ENCODE measurements around the gene APEX1. TPM values are rescaled to one million over a fixed set of nuclear protein-coding genes. Genes with fewer than 3 reads are reported as not detected.

APEX1 gene
- total RNA-seq, 1 experiment from 2014 or later: 176 TPM

GRCh38 chr14:20418501-20418909, 36.5 kb upstream of the APEX1 start:
- H3K27ac Mint-ChIP-seq (ENCODE audit: unreplicated experiment): peak overlapping the region; percentile 85
- Histone ChIP-seq H3K27me3 (replicated peaks; ENCODE audit: control insufficient read depth, insufficient read depth, low read length) (no peaks in the 10 kb centered on the region), H3K4me3 (ENCODE audit: low read depth, low read length) (no peak overlapping the region), H3K9me3 (no peaks in the 10 kb centered on the region), H3K4me1 (peaks cover 47% of the 10 kb centered on the region), H3K36me3 (ENCODE audit: control insufficient read depth, insufficient read depth, low read length) (no peaks in the 10 kb centered on the region)
- TF ChIP-seq CTCF (IDR thresholded peaks at IDR 0.05; ENCODE audit: insufficient read depth in 1 of 2, low read depth in 1 of 2, low read length in 1 of 2, severe bottlenecking in 1 of 2, unreplicated experiment in 1 of 2): no peak
- ChIA-PET POLR2A (interaction anchor here (1.0 kb wide), 2 partner anchors 37 to 43 kb away, joined by 4 to 6 read pairs; partner anchors contain the start of genes APEX1, OSGEP and PIP4P1), CTCF (interaction anchor here (0.6 to 1.5 kb wide), 3 partner anchors 12 to 37 kb away, joined by 3 to 12 read pairs (median 3); partner anchors contain the start of gene APEX1)
- H3K36me3 Mint-ChIP-seq (ENCODE audit: insufficient read depth, unreplicated experiment): peaks cover 4% of the 10 kb centered on the region
- no TSS peak for BruUV-seq (replicated peaks)
- intact Hi-C loops (cut with micrococcal nuclease; ENCODE audit: unreplicated experiment): loop anchor here (1.0 to 10.0 kb wide), 5 partner anchors 14 to 264 kb away; partner anchors contain the start of genes APEX1 and RNASE4
- H3K27me3 Mint-ChIP-seq (ENCODE audit: insufficient read depth, unreplicated experiment): no peaks in the 10 kb centered on the region
- H3K4me1 Mint-ChIP-seq (ENCODE audit: low read depth, unreplicated experiment): peaks cover 30% of the 10 kb centered on the region
- H3K4me3 Mint-ChIP-seq (ENCODE audit: unreplicated experiment): peak overlapping the region; percentile 42
- no peaks in the 10 kb centered on the region for H3K9me3 Mint-ChIP-seq (ENCODE audit: unreplicated experiment)
- peak; percentile 79 to 89 for DNase-seq

- TF ChIP-seq CTCF (IDR thresholded peaks at IDR 0.05; ENCODE audit: insufficient read depth in 1 of 2, low read depth in 1 of 2, low read length in 1 of 2, severe bottlenecking in 1 of 2, unreplicated experiment in 1 of 2): no peak
- H3K27me3 ChIP-seq (replicated peaks; ENCODE audit: control insufficient read depth, insufficient read depth, low read length): no peaks in the 10 kb centered on the region
- H3K9me3 ChIP-seq: no peaks in the 10 kb centered on the region
- POLR2A ChIA-PET: no interaction called here
- CTCF ChIA-PET: no interaction called here
- H3K4me3 ChIP-seq (ENCODE audit: low read depth, low read length): no peak overlapping the region
- H3K9me3 Mint-ChIP-seq (ENCODE audit: unreplicated experiment): no peaks in the 10 kb centered on the region
- peaks cover 27% of the 10 kb centered on the region for H3K4me1 Mint-ChIP-seq (ENCODE audit: low read depth, unreplicated experiment)
- no peak for DNase-seq
- H3K27me3 Mint-ChIP-seq (ENCODE audit: insufficient read depth, unreplicated experiment): no peaks in the 10 kb centered on the region
- intact Hi-C loops (cut with micrococcal nuclease; ENCODE audit: unreplicated experiment): loop anchor here (2.0 to 10.0 kb wide), 3 partner anchors 13 to 263 kb away; partner anchors contain the start of gene RNASE4
- H3K4me1 ChIP-seq: peaks cover 44% of the 10 kb centered on the region
- no TSS peak for BruUV-seq (replicated peaks)
- no peaks in the 10 kb centered on the region for H3K36me3 ChIP-seq (ENCODE audit: control insufficient read depth, insufficient read depth, low read length)
- H3K4me3 Mint-ChIP-seq (ENCODE audit: unreplicated experiment): peak overlapping the region; percentile 42
- peak overlapping the region; percentile 85 for H3K27ac Mint-ChIP-seq (ENCODE audit: unreplicated experiment)
- H3K36me3 Mint-ChIP-seq (ENCODE audit: insufficient read depth, unreplicated experiment): no peaks in the 10 kb centered on the region
Measured at GRCh38 chr14:20419419-20419818, 35.6 kb upstream of the APEX1 start.

- TF ChIP-seq CTCF (IDR thresholded peaks at IDR 0.05; ENCODE audit: insufficient read depth in 1 of 2, low read depth in 1 of 2, low read length in 1 of 2, severe bottlenecking in 1 of 2, unreplicated experiment in 1 of 2): no peak
- no peak for DNase-seq
- intact Hi-C loops (cut with micrococcal nuclease; ENCODE audit: unreplicated experiment): no loop called here
- H3K4me3 Mint-ChIP-seq (ENCODE audit: unreplicated experiment): no peak overlapping the region
- CTCF ChIA-PET: interaction anchor here (0.6 kb wide), 1 partner anchor 91 kb away, joined by 4 read pairs; no protein-coding TSS in a partner anchor
- H3K27me3 Mint-ChIP-seq (ENCODE audit: insufficient read depth, unreplicated experiment): no peaks in the 10 kb centered on the region
- POLR2A ChIA-PET: interaction anchor here (1.1 kb wide), 1 partner anchor 34 kb away, joined by 4 read pairs; no protein-coding TSS in a partner anchor
- no peaks in the 10 kb centered on the region for H3K36me3 Mint-ChIP-seq (ENCODE audit: insufficient read depth, unreplicated experiment)
- peaks cover 33% of the 10 kb centered on the region for H3K4me1 Mint-ChIP-seq (ENCODE audit: low read depth, unreplicated experiment)
- Histone ChIP-seq H3K4me3 (ENCODE audit: low read depth, low read length) (no peak overlapping the region), H3K4me1 (peaks cover 52% of the 10 kb centered on the region), H3K36me3 (ENCODE audit: control insufficient read depth, insufficient read depth, low read length) (no peaks in the 10 kb centered on the region), H3K27me3 (replicated peaks; ENCODE audit: control insufficient read depth, insufficient read depth, low read length) (no peaks in the 10 kb centered on the region), H3K9me3 (no peaks in the 10 kb centered on the region)
- H3K27ac Mint-ChIP-seq (ENCODE audit: unreplicated experiment): no peak overlapping the region
- no TSS peak for BruUV-seq (replicated peaks)
- no peaks in the 10 kb centered on the region for H3K9me3 Mint-ChIP-seq (ENCODE audit: unreplicated experiment)
Measured at GRCh38 chr14:20421267-20421666, 33.8 kb upstream of the APEX1 start.

All from Caco-2 (cell line).